HG03521 (cell line): Measurements from ENCODE around the gene C19orf47.

ENCODE experiments used
- ATAC-seq: cut with Tn5 transposase; IDR thresholded peaks from one replicate; pipeline ENCODE4 v1.9.1; 2021; ENCODE audit warnings: mild to moderate bottlenecking, moderate library complexity; ENCODE audit not compliant: unreplicated experiment

The C19orf47 gene

GRCh38 chr19:40321076-40321475 is 27.1 kb downstream of the C19orf47 start:
- no peak for ATAC-seq

- no peak for ATAC-seq
These were observed 27.6 kb downstream of the C19orf47 start for GRCh38 chr19:40320558-40320935.

GRCh38 chr19:40317338-40317737 is 30.9 kb downstream of the C19orf47 start:
- no peak for ATAC-seq

- ATAC-seq: no peak
These were observed 32.3 kb downstream of the C19orf47 start for GRCh38 chr19:40315812-40316470.

- ATAC-seq: no peak
These were observed 33.5 kb downstream of the C19orf47 start for GRCh38 chr19:40314656-40315055.

- ATAC-seq: no peak
These were observed 34.8 kb downstream of the C19orf47 start for GRCh38 chr19:40313229-40313983.

- no peak for ATAC-seq
These were observed 35.7 kb downstream of the C19orf47 start for GRCh38 chr19:40312533-40312932.

- ATAC-seq: no peak
These were observed 38.5 kb downstream of the C19orf47 start for GRCh38 chr19:40309666-40310065.

- no peak for ATAC-seq
These were observed 42.8 kb downstream of the C19orf47 start for GRCh38 chr19:40305403-40305802.

- ATAC-seq: no peak
These were observed 43.9 kb downstream of the C19orf47 start for GRCh38 chr19:40304306-40304705.

GRCh38 chr19:40303765-40304164 is 44.4 kb downstream of the C19orf47 start:
- no peak for ATAC-seq

GRCh38 chr19:40302224-40303011 is 45.8 kb downstream of the C19orf47 start:
- ATAC-seq: no peak

- no peak for ATAC-seq
These were observed 47.5 kb downstream of the C19orf47 start for GRCh38 chr19:40300668-40301067.

- no peak for ATAC-seq
These were observed 50.2 kb downstream of the C19orf47 start for GRCh38 chr19:40298026-40298425.

GRCh38 chr19:40294560-40294959 is 53.6 kb downstream of the C19orf47 start:
- no peak for ATAC-seq

GRCh38 chr19:40286971-40287421 is 61.2 kb downstream of the C19orf47 start:
- ATAC-seq: no peak

GRCh38 chr19:40286235-40286970 is 61.8 kb downstream of the C19orf47 start:
- ATAC-seq: no peak

GRCh38 chr19:40285353-40286234 is 62.6 kb downstream of the C19orf47 start:
- ATAC-seq: peak; percentile 83

- ATAC-seq: peak; percentile 29
These were observed 63.5 kb downstream of the C19orf47 start, which contains the start of gene AKT2 for GRCh38 chr19:40284501-40285352. TSS of gene AKT2 (minus strand) at chr19:40285345. CDS start at chr19:40265267, 20,078 bp downstream.
